Activated B cell treated with CpG ODN at 0.5 μM for 24 hours (primary cell): ENCODE measurements around the gene RABL3. TPM values are rescaled to one million over a fixed set of nuclear protein-coding genes. Genes with fewer than 3 reads are reported as not detected.

Experiments
- ATAC-seq: fragments of 200-7000 bp; cut with Tn5 transposase; one replicate; pipeline ENCODE4 v1.10.0; 2021; ENCODE audit warnings: low read depth, mild to moderate bottlenecking, moderate library complexity
- CTCF ChIA-PET: fragments of 350-600 bp; sonication (Branson Sonifier 250); formaldehyde crosslinking; loops from one replicate; lab custom pipeline; 2021; ENCODE audit warnings: antibody characterized with exemption; lab: Charles Lee
- POLR2A ChIA-PET: fragments of 350-600 bp; sonication (Branson Sonifier 250); formaldehyde crosslinking; loops from one replicate; lab custom pipeline; 2021; ENCODE audit warnings: antibody characterized with exemption; lab: Charles Lee
- DNase-seq: peaks from one replicate; pipeline ENCODE4 v3.0.0; 2022
- H3K27ac Mint-ChIP-seq: one replicate; pipeline ENCODE4 v1.8.0; 2020; ENCODE audit warnings: mixed read lengths
- H3K27me3 Mint-ChIP-seq: one replicate; pipeline ENCODE4 v1.8.0; 2021; ENCODE audit warnings: mixed read lengths
- H3K36me3 Mint-ChIP-seq: one replicate; pipeline ENCODE4 v1.8.0; 2021; ENCODE audit warnings: low read depth, mixed read lengths
- H3K4me1 Mint-ChIP-seq: one replicate; pipeline ENCODE4 v1.8.0; 2021; ENCODE audit warnings: mixed read lengths
- H3K4me3 Mint-ChIP-seq: one replicate; pipeline ENCODE4 v1.8.0; 2020; ENCODE audit warnings: mild to moderate bottlenecking, mixed read lengths
- H3K9me3 Mint-ChIP-seq: one replicate; pipeline ENCODE4 v1.8.0; 2020; ENCODE audit warnings: mixed read lengths
- CTCF ChIP-seq: fragments of 200-600 bp; IDR thresholded peaks from one replicate; pipeline ENCODE4 v1.8.0; 2022; ENCODE audit warnings: antibody characterized with exemption, mild to moderate bottlenecking
- intact Hi-C: fragments of 100-400 bp; cut with micrococcal nuclease; formaldehyde crosslinking; loops from one replicate; pipeline ENCODE4 v1.15.1; 2024
- total RNA-seq: library from RNA; stranded (reverse); gene quantifications from 2 replicates; pipeline ENCODE4 v1.2.3, GENCODE V29; 2022

The RABL3 gene
- total RNA-seq, 1 donor from 2014 or later, result 29.9 TPM

GRCh38 chr3:120699333-120699732 is 43.0 kb downstream of the RABL3 start:
- ChIA-PET POLR2A (no interaction called here), CTCF (no interaction called here)
- H3K9me3 Mint-ChIP-seq, result no peaks in the 10 kb centered on the region
- no peak overlapping the region for H3K27ac Mint-ChIP-seq
- H3K27me3 Mint-ChIP-seq, result no peaks in the 10 kb centered on the region
- H3K4me3 Mint-ChIP-seq, result no peak overlapping the region
- peaks cover 50% of the 10 kb centered on the region for H3K36me3 Mint-ChIP-seq
- ATAC-seq (no peak), DNase-seq (no peak)
- TF ChIP-seq CTCF, result no peak
- intact Hi-C loops, result no loop called here
- H3K4me1 Mint-ChIP-seq, result no peaks in the 10 kb centered on the region

GRCh38 chr3:120693439-120694171 is 48.7 kb downstream of the RABL3 start:
- CTCF ChIA-PET, result no interaction called here
- Mint-ChIP-seq H3K4me1 (peaks cover 6% of the 10 kb centered on the region), H3K9me3 (no peaks in the 10 kb centered on the region), H3K36me3 (peaks cover 39% of the 10 kb centered on the region), H3K27ac (no peak overlapping the region), H3K27me3 (no peaks in the 10 kb centered on the region), H3K4me3 (no peak overlapping the region)
- ATAC-seq (no peak), DNase-seq (no peak)
- POLR2A ChIA-PET, result no interaction called here
- TF ChIP-seq CTCF, result no peak
- intact Hi-C loops, result loop anchor here (2.0 kb wide), 1 partner anchor 15 kb away; no protein-coding TSS in a partner anchor

GRCh38 chr3:120689395-120689794 is 52.9 kb downstream of the RABL3 start:
- POLR2A ChIA-PET, result interaction anchor here (0.5 to 1.2 kb wide), 2 partner anchors 53 to 93 kb away, joined by 3 read pairs; partner anchors contain the start of genes GTF2E1, NDUFB4 and RABL3
- no peak overlapping the region for H3K4me3 Mint-ChIP-seq
- ATAC-seq (no peak), DNase-seq (no peak)
- no peak for TF ChIP-seq CTCF
- H3K9me3 Mint-ChIP-seq, result no peaks in the 10 kb centered on the region
- H3K4me1 Mint-ChIP-seq, result peaks cover 18% of the 10 kb centered on the region
- CTCF ChIA-PET, result no interaction called here
- peaks cover 25% of the 10 kb centered on the region for H3K36me3 Mint-ChIP-seq
- intact Hi-C loops, result loop anchor here (5.0 kb wide), 1 partner anchor 92 kb away; the partner anchor contains the start of gene NDUFB4
- H3K27me3 Mint-ChIP-seq, result no peaks in the 10 kb centered on the region
- peak overlapping the region; percentile 13 for H3K27ac Mint-ChIP-seq

GRCh38 chr3:120688121-120688520 is 54.2 kb downstream of the RABL3 start:
- intact Hi-C loops, result loop anchor here (1.0 to 5.0 kb wide), 2 partner anchors 54 to 91 kb away; partner anchors contain the start of genes GTF2E1, NDUFB4 and RABL3
- ATAC-seq, result peak; percentile 79
- Mint-ChIP-seq H3K36me3 (peaks cover 15% of the 10 kb centered on the region), H3K4me1 (peaks cover 18% of the 10 kb centered on the region), H3K4me3 (no peak overlapping the region), H3K27ac (no peak overlapping the region), H3K9me3 (no peaks in the 10 kb centered on the region), H3K27me3 (no peaks in the 10 kb centered on the region)
- ChIA-PET POLR2A (interaction anchor here (1.0 to 1.4 kb wide), 2 partner anchors 91 to 92 kb away, joined by 3 read pairs; partner anchors contain the start of gene NDUFB4), CTCF (no interaction called here)
- no peak for DNase-seq
- TF ChIP-seq CTCF, result no peak

- H3K36me3 Mint-ChIP-seq, result peaks cover 9% of the 10 kb centered on the region
- no peaks in the 10 kb centered on the region for H3K9me3 Mint-ChIP-seq
- ChIA-PET CTCF (no interaction called here), POLR2A (no interaction called here)
- H3K4me1 Mint-ChIP-seq, result peaks cover 18% of the 10 kb centered on the region
- DNase-seq (no peak), ATAC-seq (no peak)
- no peak overlapping the region for H3K4me3 Mint-ChIP-seq
- no peaks in the 10 kb centered on the region for H3K27me3 Mint-ChIP-seq
- no peak for TF ChIP-seq CTCF
- intact Hi-C loops, result loop anchor here (5.0 kb wide), 1 partner anchor 88 kb away; the partner anchor contains the start of gene NDUFB4
- H3K27ac Mint-ChIP-seq, result no peak overlapping the region
Observed at GRCh38 chr3:120685411-120685810, 56.9 kb downstream of the RABL3 start.
